ENCODE measurements around the gene ROM1.

The ROM1 gene

DNA sequence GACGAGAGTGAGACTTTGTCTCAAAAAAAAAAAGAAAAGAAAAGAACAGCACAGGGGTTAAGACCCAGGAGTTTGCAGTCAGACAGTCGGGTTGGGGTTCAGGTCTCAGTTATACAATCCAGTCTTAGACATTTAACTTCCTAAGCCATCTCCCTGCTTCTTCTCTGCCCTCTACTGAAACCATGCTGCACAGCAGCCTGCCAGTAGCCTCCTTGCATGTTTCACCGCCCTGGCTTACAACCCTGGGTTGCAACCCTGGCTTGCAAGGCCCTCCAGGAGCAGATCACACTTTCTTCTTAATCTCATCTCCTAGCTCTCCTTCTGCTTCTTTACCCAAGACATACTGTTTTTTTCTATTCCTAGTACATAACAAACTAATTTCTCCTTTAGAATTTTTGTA lies 14.7 kb downstream of the ROM1 start:
- Histone ChIP-seq H4K91ac (ENCODE audit: low read depth, low read length) (no peak overlapping the region), H3K4me3 (ENCODE audit: low read depth, low read length) (no peak overlapping the region), H3K4ac (ENCODE audit: low read depth, low read length) (no peak overlapping the region), H3K79me2 (ENCODE audit: control insufficient read depth, insufficient read depth, low read length, poor library complexity) (no peaks in the 10 kb centered on the region), H3K27ac (ENCODE audit: low read depth, low read length) (no peak overlapping the region), H3K18ac (ENCODE audit: low read length) (no peak overlapping the region), H2AFZ (ENCODE audit: insufficient read depth, low read length, poor library complexity) (no peak overlapping the region), H3K79me1 (ENCODE audit: low read length) (no peaks in the 10 kb centered on the region), H2BK5ac (ENCODE audit: low read depth, low read length, poor library complexity) (no peak overlapping the region), H4K12ac (ENCODE audit: low read depth, low read length) (no peak overlapping the region), H3K4me2 (ENCODE audit: low read length) (no peak overlapping the region), H3K14ac (ENCODE audit: low read length) (no peak overlapping the region), H2AK5ac (ENCODE audit: low read length) (no peak overlapping the region), H3K9ac (ENCODE audit: low read length) (no peak overlapping the region), H2BK120ac (ENCODE audit: insufficient read depth, low read length, poor library complexity) (no peak overlapping the region), H2BK12ac (ENCODE audit: low read length) (no peak overlapping the region), H3K36me3 (ENCODE audit: control insufficient read depth in 1 of 2, insufficient read depth in 2 of 2, low read length in 2 of 2) (peaks cover 71% of the 10 kb centered on the region in 2 experiments), H4K8ac (ENCODE audit: low read depth, low read length) (no peak overlapping the region), H3K4me1 (ENCODE audit: control insufficient read depth in 1 of 2, insufficient read depth in 2 of 2, low read length in 2 of 2) (no peaks in the 10 kb centered on the region), H3K27me3 (ENCODE audit: insufficient read depth, low read length) (no peaks in the 10 kb centered on the region), H3K9me3 (ENCODE audit: insufficient read depth, low read depth, low read length) (no peaks in the 10 kb centered on the region), H3K23ac (ENCODE audit: low read length) (no peak overlapping the region)
- no peak for DNase-seq
- WGBS (ENCODE audit: extremely low coverage, insufficient coverage, insufficient read length) = no CpG with 5 or more reads among the region's 3 CpGs

DNA sequence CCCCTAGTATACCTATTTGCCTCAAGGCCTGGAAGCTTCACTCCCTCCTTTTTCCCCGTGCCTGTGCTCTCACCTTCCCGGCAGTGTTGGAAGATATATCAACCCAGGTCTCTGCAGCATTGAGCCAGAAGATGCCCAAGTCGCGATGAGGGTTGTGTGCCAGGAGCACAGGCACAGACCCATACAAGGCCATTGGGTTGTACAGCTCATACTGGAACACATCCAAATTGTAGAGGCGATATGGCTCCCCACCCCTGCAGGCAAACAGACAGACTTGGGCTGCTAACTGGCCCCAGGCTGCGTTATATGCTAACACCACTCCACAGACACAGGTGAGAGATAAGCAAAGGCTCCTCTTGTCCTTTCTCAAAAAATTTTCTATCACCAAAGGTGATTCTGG lies 19.4 kb downstream of the ROM1 start:
- no peak overlapping the region for H2AFZ ChIP-seq (ENCODE audit: insufficient read depth, low read length, poor library complexity)
- no peak for DNase-seq
- H3K14ac ChIP-seq (ENCODE audit: low read length) = no peak overlapping the region
- H3K79me1 ChIP-seq (ENCODE audit: low read length) = no peaks in the 10 kb centered on the region
- no peak overlapping the region for H2BK120ac ChIP-seq (ENCODE audit: insufficient read depth, low read length, poor library complexity)
- H3K4ac ChIP-seq (ENCODE audit: low read depth, low read length) = no peak overlapping the region
- no peaks in the 10 kb centered on the region for H3K27me3 ChIP-seq (ENCODE audit: insufficient read depth, low read length)
- no peak overlapping the region for H3K23ac ChIP-seq (ENCODE audit: low read length)
- no peak overlapping the region for H3K9ac ChIP-seq (ENCODE audit: low read length)
- peaks cover 76 to 77% of the 10 kb centered on the region in 2 experiments for H3K36me3 ChIP-seq (ENCODE audit: control insufficient read depth in 1 of 2, insufficient read depth in 2 of 2, low read length in 2 of 2)
- no peak overlapping the region for H3K4me3 ChIP-seq (ENCODE audit: low read depth, low read length)
- WGBS (ENCODE audit: extremely low coverage, insufficient coverage, insufficient read length) = no CpG with 5 or more reads among the region's 6 CpGs
- no peaks in the 10 kb centered on the region for H3K79me2 ChIP-seq (ENCODE audit: control insufficient read depth, insufficient read depth, low read length, poor library complexity)
- no peak overlapping the region for H4K8ac ChIP-seq (ENCODE audit: low read depth, low read length)
- no peaks in the 10 kb centered on the region for H3K9me3 ChIP-seq (ENCODE audit: insufficient read depth, low read depth, low read length)
- no peak overlapping the region for H4K91ac ChIP-seq (ENCODE audit: low read depth, low read length)
- no peak overlapping the region for H2BK12ac ChIP-seq (ENCODE audit: low read length)
- no peak overlapping the region for H2BK5ac ChIP-seq (ENCODE audit: low read depth, low read length, poor library complexity)
- H4K12ac ChIP-seq (ENCODE audit: low read depth, low read length) = no peak overlapping the region
- no peak overlapping the region for H3K18ac ChIP-seq (ENCODE audit: low read length)
- no peaks in the 10 kb centered on the region for H3K4me1 ChIP-seq (ENCODE audit: control insufficient read depth in 1 of 2, insufficient read depth in 2 of 2, low read length in 2 of 2)
- H3K4me2 ChIP-seq (ENCODE audit: low read length) = no peak overlapping the region
- no peak overlapping the region for H2AK5ac ChIP-seq (ENCODE audit: low read length)
- H3K27ac ChIP-seq (ENCODE audit: low read depth, low read length) = no peak overlapping the region

DNA sequence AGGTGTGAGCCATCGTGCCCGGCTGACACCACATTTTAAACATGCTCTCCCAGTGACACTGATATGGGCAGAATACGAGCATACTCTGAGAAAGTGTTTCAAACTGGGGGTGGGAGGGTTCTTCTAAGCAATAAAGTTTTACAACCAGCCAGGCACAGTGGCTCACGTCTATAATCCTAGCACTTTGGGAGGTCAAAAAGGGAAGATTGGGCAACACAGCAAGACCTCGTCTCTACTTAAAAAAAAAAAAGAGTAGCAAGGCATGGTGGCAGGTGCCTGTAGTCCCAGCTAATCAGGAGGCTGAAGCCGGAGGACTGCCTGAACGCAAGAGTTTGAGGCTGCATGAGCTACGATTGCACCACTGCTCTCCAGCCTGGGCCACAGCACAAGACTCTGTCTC lies 31.2 kb downstream of the ROM1 start:
- H3K23ac ChIP-seq (ENCODE audit: low read length) = no peak overlapping the region
- H3K18ac ChIP-seq (ENCODE audit: low read length) = no peak overlapping the region
- H3K4me3 ChIP-seq (ENCODE audit: low read depth, low read length) = no peak overlapping the region
- H3K79me1 ChIP-seq (ENCODE audit: low read length) = peaks cover 7% of the 10 kb centered on the region
- peak overlapping the region; percentile 39 for H3K4ac ChIP-seq (ENCODE audit: low read depth, low read length)
- no peaks in the 10 kb centered on the region for H3K9me3 ChIP-seq (ENCODE audit: insufficient read depth, low read depth, low read length)
- no peak overlapping the region for H3K4me2 ChIP-seq (ENCODE audit: low read length)
- peaks cover 8 to 9% of the 10 kb centered on the region in 2 experiments for H3K4me1 ChIP-seq (ENCODE audit: control insufficient read depth in 1 of 2, insufficient read depth in 2 of 2, low read length in 2 of 2)
- H2AK5ac ChIP-seq (ENCODE audit: low read length) = no peak overlapping the region
- H3K27me3 ChIP-seq (ENCODE audit: insufficient read depth, low read length) = no peaks in the 10 kb centered on the region
- H3K14ac ChIP-seq (ENCODE audit: low read length) = no peak overlapping the region
- no peak overlapping the region for H2AFZ ChIP-seq (ENCODE audit: insufficient read depth, low read length, poor library complexity)
- H4K91ac ChIP-seq (ENCODE audit: low read depth, low read length) = no peak overlapping the region
- peaks cover 9% of the 10 kb centered on the region for H3K79me2 ChIP-seq (ENCODE audit: control insufficient read depth, insufficient read depth, low read length, poor library complexity)
- no peak overlapping the region for H2BK120ac ChIP-seq (ENCODE audit: insufficient read depth, low read length, poor library complexity)
- no peak overlapping the region for H4K12ac ChIP-seq (ENCODE audit: low read depth, low read length)
- WGBS (ENCODE audit: extremely low coverage, insufficient coverage, insufficient read length) = no CpG with 5 or more reads among the region's 8 CpGs
- no peak for DNase-seq
- no peak overlapping the region for H3K9ac ChIP-seq (ENCODE audit: low read length)
- peaks cover 28 to 35% of the 10 kb centered on the region in 2 experiments for H3K36me3 ChIP-seq (ENCODE audit: control insufficient read depth in 1 of 2, insufficient read depth in 2 of 2, low read length in 2 of 2)
- no peak overlapping the region for H2BK5ac ChIP-seq (ENCODE audit: low read depth, low read length, poor library complexity)
- no peak overlapping the region for H3K27ac ChIP-seq (ENCODE audit: low read depth, low read length)
- H2BK12ac ChIP-seq (ENCODE audit: low read length) = no peak overlapping the region
- no peak overlapping the region for H4K8ac ChIP-seq (ENCODE audit: low read depth, low read length)

DNA sequence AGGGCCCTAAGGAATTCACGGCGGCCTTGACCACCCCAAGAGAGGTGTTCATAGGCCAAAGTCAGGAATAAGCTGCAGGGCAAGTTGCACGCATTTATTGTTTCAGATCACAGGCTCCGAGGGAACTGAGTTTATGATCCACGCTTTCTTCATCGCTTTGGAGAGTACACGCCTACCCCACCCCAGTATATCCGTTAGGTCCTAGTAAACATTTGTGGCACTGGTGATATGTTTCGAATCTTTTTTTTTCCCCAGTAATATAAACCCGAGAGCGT lies 32.6 kb downstream of the ROM1 start:
- H4K8ac ChIP-seq (ENCODE audit: low read depth, low read length) = peak overlapping the region; percentile 94
- H3K27ac ChIP-seq (ENCODE audit: low read depth, low read length) = peak overlapping the region; percentile 89
- no peak overlapping the region for H3K23ac ChIP-seq (ENCODE audit: low read length)
- H3K36me3 ChIP-seq (ENCODE audit: control insufficient read depth in 1 of 2, insufficient read depth in 2 of 2, low read length in 2 of 2) = peaks cover 32 to 35% of the 10 kb centered on the region in 2 experiments
- peak overlapping the region; percentile 86 for H3K4me3 ChIP-seq (ENCODE audit: low read depth, low read length)
- peak overlapping the region; percentile 97 for H3K9ac ChIP-seq (ENCODE audit: low read length)
- no CpG with 5 or more reads among the region's 11 CpGs for WGBS (ENCODE audit: extremely low coverage, insufficient coverage, insufficient read length)
- H3K18ac ChIP-seq (ENCODE audit: low read length) = no peak overlapping the region
- no peaks in the 10 kb centered on the region for H3K9me3 ChIP-seq (ENCODE audit: insufficient read depth, low read depth, low read length)
- peak overlapping the region; percentile 1 for H2AK5ac ChIP-seq (ENCODE audit: low read length)
- peaks cover 7% of the 10 kb centered on the region for H3K79me1 ChIP-seq (ENCODE audit: low read length)
- peak in 1 of 2 donors; percentile 12 for DNase-seq
- H2AFZ ChIP-seq (ENCODE audit: insufficient read depth, low read length, poor library complexity) = no peak overlapping the region
- H2BK120ac ChIP-seq (ENCODE audit: insufficient read depth, low read length, poor library complexity) = no peak overlapping the region
- H4K12ac ChIP-seq (ENCODE audit: low read depth, low read length) = no peak overlapping the region
- H4K91ac ChIP-seq (ENCODE audit: low read depth, low read length) = peak overlapping the region; percentile 91
- H3K14ac ChIP-seq (ENCODE audit: low read length) = peak overlapping the region; percentile 23
- peak overlapping the region; percentile 62 for H3K4me2 ChIP-seq (ENCODE audit: low read length)
- H2BK12ac ChIP-seq (ENCODE audit: low read length) = no peak overlapping the region
- H3K4me1 ChIP-seq (ENCODE audit: control insufficient read depth in 1 of 2, insufficient read depth in 2 of 2, low read length in 2 of 2) = peaks cover 8 to 9% of the 10 kb centered on the region in 2 experiments
- H3K79me2 ChIP-seq (ENCODE audit: control insufficient read depth, insufficient read depth, low read length, poor library complexity) = peaks cover 9% of the 10 kb centered on the region
- no peaks in the 10 kb centered on the region for H3K27me3 ChIP-seq (ENCODE audit: insufficient read depth, low read length)
- H2BK5ac ChIP-seq (ENCODE audit: low read depth, low read length, poor library complexity) = no peak overlapping the region
- peak overlapping the region; percentile 73 for H3K4ac ChIP-seq (ENCODE audit: low read depth, low read length)
